Measurements from ENCODE around the gene ZDHHC18.

GRCh38 chr1:26797627-26798026 lies 28.9 kb upstream of the ZDHHC18 start:
- no peak for TF ChIP-seq CTCF (IDR thresholded peaks at IDR 0.05)
- TF ChIP-seq POLR2AphosphoS5 (IDR thresholded peaks at IDR 0.05) = no peak

All from breast epithelium (tissue), 3 donors.